Stimulated activated CD4-positive, alpha-beta T cell treated with anti-CD3 and anti-CD28 coated beads, Interleukin-2, amount 100 ng/mL, for 48 hours (primary cell): Measurements from ENCODE around the gene CAMTA1.
"Not testable (repeated sequence)": the region's sequence is repeated elsewhere in the genome, so short reads cannot be mapped to it uniquely, and the experiment has no call there.

Experiments
- DNase-seq, 2 donors: peaks; one replicate each; pipeline ENCODE4 v3.0.0-alpha.2; 2020

Gene CAMTA1

GRCh38 chr1:7404046-7404742, 618.9 kb downstream of the CAMTA1 start:
- DNase-seq, result no peak

GRCh38 chr1:7405844-7406500, 620.7 kb downstream of the CAMTA1 start:
- no peak for DNase-seq

- DNase-seq, result no peak
Observed at GRCh38 chr1:7406641-7407543, 621.6 kb downstream of the CAMTA1 start.

GRCh38 chr1:7407544-7407895, 622.3 kb downstream of the CAMTA1 start:
- no peak for DNase-seq

GRCh38 chr1:7407980-7408770, 622.9 kb downstream of the CAMTA1 start:
- DNase-seq, result no peak

GRCh38 chr1:7408771-7409150, 623.5 kb downstream of the CAMTA1 start:
- DNase-seq, result no peak

GRCh38 chr1:7409278-7409677, 624.0 kb downstream of the CAMTA1 start:
- no peak for DNase-seq

GRCh38 chr1:7410156-7410555, 624.9 kb downstream of the CAMTA1 start:
- no peak for DNase-seq

GRCh38 chr1:7417618-7418017, 632.4 kb downstream of the CAMTA1 start:
- DNase-seq, result not testable (repeated sequence)

- no peak for DNase-seq
Observed at GRCh38 chr1:7418442-7419080, 633.3 kb downstream of the CAMTA1 start.

- DNase-seq, result no peak
Observed at GRCh38 chr1:7420098-7420445, 634.8 kb downstream of the CAMTA1 start.

- DNase-seq, result no peak
Observed at GRCh38 chr1:7420470-7421100, 635.3 kb downstream of the CAMTA1 start.

- DNase-seq, result no peak
Observed at GRCh38 chr1:7421471-7422075, 636.3 kb downstream of the CAMTA1 start.

- no peak for DNase-seq
Observed at GRCh38 chr1:7422081-7422480, 636.8 kb downstream of the CAMTA1 start.

- DNase-seq, result no peak
Observed at GRCh38 chr1:7422561-7422960, 637.3 kb downstream of the CAMTA1 start.

GRCh38 chr1:7422966-7423365, 637.7 kb downstream of the CAMTA1 start:
- no peak for DNase-seq

- DNase-seq, result no peak
Observed at GRCh38 chr1:7424352-7424890, 639.2 kb downstream of the CAMTA1 start.

- no peak for DNase-seq
Observed at GRCh38 chr1:7425229-7425628, 640.0 kb downstream of the CAMTA1 start.

GRCh38 chr1:7425771-7426170, 640.5 kb downstream of the CAMTA1 start:
- no peak for DNase-seq

GRCh38 chr1:7426780-7427604, 641.7 kb downstream of the CAMTA1 start:
- DNase-seq, result no peak
